ENCODE results near the gene TCIRG1.
"Not testable (repeated sequence)": the region's sequence is repeated elsewhere in the genome, so short reads cannot be mapped to it uniquely, and the experiment has no call there.

The TCIRG1 gene, protein sequence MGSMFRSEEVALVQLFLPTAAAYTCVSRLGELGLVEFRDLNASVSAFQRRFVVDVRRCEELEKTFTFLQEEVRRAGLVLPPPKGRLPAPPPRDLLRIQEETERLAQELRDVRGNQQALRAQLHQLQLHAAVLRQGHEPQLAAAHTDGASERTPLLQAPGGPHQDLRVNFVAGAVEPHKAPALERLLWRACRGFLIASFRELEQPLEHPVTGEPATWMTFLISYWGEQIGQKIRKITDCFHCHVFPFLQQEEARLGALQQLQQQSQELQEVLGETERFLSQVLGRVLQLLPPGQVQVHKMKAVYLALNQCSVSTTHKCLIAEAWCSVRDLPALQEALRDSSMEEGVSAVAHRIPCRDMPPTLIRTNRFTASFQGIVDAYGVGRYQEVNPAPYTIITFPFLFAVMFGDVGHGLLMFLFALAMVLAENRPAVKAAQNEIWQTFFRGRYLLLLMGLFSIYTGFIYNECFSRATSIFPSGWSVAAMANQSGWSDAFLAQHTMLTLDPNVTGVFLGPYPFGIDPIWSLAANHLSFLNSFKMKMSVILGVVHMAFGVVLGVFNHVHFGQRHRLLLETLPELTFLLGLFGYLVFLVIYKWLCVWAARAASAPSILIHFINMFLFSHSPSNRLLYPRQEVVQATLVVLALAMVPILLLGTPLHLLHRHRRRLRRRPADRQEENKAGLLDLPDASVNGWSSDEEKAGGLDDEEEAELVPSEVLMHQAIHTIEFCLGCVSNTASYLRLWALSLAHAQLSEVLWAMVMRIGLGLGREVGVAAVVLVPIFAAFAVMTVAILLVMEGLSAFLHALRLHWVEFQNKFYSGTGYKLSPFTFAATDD

GRCh38 chr11:68038718-68039525 is at the start of gene TCIRG1:
TSS of gene TCIRG1 (plus strand) at chr11:68039025. CDS start at chr11:68041272, 2,247 bp downstream.
- peak in 2 of 4 experiments; percentile 23 to 28 for DNase-seq

DNA sequence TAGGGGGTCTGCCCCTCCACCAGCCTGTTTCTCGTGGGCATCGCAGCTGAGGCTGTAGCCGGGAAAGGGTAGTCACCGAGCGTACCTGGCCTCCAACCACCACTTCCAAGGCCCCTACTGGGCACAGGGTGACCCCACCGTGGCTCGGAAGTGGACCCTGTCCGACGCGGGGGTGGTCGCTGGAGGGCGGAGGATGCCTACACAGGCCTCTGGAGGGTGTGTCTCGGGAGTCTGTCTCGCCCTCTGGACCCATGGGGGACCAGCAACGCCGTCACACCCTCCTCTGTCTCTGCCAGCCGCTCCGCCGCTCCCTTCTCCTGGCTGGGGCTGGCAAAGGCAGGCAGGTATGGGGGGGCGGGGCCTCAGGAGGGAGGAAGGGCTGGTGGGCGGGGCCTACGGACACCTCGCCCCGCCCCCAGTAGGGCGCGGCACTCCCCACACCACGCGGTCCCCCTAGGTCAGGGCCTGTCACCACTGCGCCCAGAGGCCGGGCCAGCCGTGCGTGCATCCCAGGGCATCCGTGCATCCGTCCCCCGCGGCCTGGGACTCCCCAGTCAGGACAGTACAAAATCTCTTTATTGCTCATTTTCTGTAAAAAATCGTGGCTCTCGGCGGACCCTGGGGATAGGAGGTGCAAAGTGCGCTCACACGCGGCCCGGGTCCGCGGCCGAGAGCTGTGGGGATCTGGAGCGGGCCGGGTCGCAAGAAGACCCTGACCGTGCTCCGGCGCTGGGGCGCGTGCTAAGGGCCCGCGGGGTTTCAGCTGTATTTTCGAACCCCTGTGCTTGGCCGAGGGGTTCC is 48.1 kb upstream of the TCIRG1 start:
- not testable (repeated sequence) for DNase-seq

- not testable (repeated sequence) for DNase-seq
These were observed 47.3 kb upstream of the TCIRG1 start for GRCh38 chr11:67991347-67992121.

DNA sequence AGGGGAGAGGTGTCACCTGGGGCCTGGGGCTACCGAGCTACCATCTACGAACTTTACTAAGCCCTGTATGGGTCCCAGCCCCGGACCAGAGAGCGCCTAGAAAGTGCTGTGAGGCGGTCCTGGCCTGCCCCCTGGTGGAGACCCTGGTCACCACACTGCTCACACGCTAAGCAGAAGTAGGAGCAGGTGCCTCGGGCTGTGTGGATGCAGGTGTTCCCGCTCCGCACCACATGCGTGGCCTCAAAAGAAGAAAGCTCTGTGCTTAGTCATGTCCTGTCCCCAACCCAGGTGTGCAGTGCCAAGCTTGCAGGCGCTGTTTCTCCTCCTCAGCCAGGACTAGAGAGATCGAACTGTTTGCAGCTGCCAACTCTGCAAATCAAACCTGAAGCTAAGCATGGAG is 45.0 kb upstream of the TCIRG1 start:
- not testable (repeated sequence) for DNase-seq

- not testable (repeated sequence) for DNase-seq
These were observed 44.4 kb upstream of the TCIRG1 start for GRCh38 chr11:67994387-67994786.

GRCh38 chr11:67995129-67995528 is 43.7 kb upstream of the TCIRG1 start:
- DNase-seq, result not testable (repeated sequence)

GRCh38 chr11:67995579-67995978 is 43.2 kb upstream of the TCIRG1 start:
- DNase-seq, result not testable (repeated sequence)

GRCh38 chr11:67996051-67996450 is 42.8 kb upstream of the TCIRG1 start:
- DNase-seq, result no peak

- DNase-seq, result no peak
These were observed 42.0 kb upstream of the TCIRG1 start for GRCh38 chr11:67996622-67997474.

GRCh38 chr11:67997475-67997921 is 41.3 kb upstream of the TCIRG1 start:
- DNase-seq, result no peak

DNA sequence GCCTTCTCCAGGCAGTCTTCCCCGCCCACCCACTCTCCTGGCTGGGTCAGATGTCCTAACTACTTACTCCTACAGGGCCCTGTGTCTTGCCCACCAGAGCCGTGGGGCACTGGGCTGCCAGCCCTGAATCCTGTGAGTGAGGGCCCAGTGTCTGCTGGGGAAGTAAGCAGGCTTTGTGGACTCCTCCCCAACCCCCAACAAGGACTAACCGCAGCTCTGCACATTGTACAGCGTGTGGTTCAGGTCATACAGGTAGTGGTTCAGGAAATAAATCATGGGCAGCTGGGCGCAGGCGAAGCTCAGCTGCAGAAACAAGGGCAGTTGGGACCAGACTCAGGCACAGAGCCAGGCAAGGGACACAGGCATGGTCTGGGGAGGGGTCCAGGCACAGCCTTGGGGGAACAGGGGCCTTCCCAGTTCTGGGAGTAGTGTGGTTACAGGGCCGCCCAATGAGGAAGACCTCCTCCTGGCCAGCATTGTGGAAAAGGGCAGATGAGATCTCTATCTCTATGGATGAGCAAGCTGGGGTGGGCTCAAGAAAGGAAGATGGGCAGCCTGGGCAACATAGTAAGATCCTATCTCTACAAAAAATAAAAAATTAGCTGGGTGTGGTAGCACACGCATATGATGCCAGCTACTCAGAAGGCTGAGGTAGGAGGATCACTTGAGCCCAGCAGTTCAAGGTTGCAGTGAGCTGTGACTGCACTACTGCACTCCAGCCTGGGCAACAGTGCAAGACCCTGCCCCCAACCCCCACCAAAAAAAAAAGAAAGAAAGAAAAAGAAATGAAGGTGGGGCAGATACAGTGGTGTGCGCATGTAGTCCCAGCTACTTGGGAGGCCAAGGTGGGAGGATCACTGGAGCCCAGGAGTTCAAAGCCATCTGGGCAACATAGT is 40.4 kb upstream of the TCIRG1 start:
- DNase-seq, result no peak

GRCh38 chr11:67999201-67999629 is 39.6 kb upstream of the TCIRG1 start:
- DNase-seq, result no peak

DNA sequence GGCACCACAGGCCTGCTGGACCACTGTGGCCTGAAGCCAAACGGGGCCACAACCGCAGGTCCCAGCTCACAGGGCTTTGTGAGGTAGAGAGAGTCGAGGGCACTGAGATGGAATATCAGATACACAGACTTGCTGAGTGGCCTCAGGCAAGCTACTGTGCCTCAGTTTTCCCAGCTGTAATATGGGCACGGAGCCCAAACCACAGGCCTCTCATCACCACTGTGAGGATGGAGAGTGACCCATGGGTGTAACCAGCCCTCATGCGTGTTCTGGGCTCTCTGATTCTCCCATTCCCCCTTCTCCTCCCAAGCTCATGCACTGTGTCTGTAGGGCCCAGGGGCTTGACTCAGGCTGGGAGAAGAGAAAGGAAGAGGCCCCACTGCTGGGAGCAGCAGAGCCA is 39.1 kb upstream of the TCIRG1 start:
- DNase-seq, result no peak

- no peak for DNase-seq
These were observed 36.3 kb upstream of the TCIRG1 start for GRCh38 chr11:68002575-68002937.

DNA sequence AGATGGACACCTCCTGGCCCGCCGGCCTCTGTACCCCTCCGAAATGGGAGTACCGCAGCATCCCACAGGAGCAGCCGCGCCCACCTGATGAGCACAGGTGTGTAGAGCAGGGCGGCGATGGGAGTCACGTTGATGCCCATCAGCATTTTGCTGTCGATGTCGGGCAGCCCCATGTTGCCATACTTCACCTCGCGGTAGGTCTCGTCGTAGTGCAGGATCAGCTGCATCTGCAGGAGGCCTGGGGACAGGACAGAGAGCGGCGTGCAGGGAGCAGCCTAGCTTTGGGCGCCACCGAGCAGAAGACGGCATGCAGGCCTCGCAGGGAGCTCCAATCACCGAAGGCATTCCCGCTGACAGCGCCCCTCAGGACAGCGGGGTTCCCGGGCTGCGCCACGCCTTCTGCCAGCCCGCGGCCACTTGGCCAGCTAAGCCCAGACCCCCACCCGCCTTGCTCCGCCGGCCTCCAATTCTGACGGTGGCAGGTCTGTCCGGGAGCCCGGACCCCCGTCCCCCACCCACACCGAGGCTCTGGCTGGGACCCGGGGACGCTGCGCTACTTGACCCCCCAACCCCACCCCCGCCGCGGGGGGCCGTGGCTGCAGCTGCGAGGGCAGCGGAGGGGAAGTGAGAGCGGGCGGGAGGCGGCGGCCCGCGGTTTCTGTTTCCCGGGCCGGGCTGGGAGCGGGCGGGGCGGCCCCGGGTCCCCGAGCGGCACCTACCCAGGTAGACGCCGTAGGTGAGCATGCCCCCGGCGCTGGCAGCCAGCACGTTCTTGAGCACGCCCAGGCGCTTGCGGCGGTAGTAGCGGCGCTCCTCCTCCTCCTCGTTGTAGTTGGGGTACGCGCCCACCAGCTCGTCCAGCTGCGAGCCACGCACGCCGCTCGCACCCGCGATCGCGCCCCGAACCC is 35.6 kb upstream of the TCIRG1 start:
- DNase-seq, result peak in 2 of 4 experiments; percentile 42 to 46

DNA sequence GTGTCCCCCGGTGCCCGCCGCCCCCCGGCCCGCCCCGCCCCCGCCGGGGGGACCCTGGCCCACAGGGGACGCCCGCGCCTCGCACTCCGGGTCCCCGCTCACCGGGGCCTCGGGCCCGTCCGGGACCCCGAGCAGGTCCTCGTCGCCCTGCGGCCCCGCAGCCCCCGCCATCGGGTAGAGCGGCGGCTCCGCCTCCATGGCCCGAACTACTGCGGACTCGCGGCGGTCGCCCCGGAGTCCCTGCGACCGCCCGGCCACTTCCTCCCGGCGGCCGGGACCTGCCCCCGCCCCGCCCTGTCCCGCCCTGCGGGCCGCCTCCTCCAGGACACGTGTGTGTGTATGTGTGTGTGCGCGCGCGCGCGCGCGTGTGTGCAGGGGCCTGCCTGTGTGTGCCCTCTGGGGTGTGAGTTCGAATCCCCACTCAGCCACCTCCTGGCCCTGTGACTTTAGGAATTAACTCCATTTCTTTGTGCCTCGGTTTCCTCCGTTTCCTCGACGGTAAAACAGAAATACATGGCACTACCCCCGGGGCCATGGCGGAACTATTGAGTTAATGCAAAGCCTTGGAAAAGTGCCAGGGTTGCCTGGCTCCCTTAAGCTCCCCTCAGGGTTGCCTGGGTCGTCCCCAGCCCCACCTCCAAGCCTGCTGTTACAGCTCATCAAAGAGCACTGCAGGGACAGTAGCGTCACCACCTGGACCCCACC is 34.8 kb upstream of the TCIRG1 start, which contains the start of gene UNC93B1:
UNC93B1 (minus strand) TSS at position 252 of the 705 bp plus-strand sequence; CDS start at position 198, 54 bp downstream.
- peak; percentile 56 to 67 (median 59) for DNase-seq

Measured in activated CD4-positive, CD25-positive, alpha-beta regulatory T cell (primary cell).